Mesenchymal stem cell (in vitro differentiated cells and primary cell): ENCODE results near the gene MAP3K9.
A peak's percentile ranks its signal among the peaks of the same experiment; 100 is the strongest.

Experiments used
- DNase-seq: peaks from one replicate; pipeline ENCODE4 v3.0.0-alpha.2; 2013
- H2AFZ ChIP-seq: one replicate; pipeline ENCODE4 v1.6.1; 2013; ENCODE audit warnings: low read depth, mild to moderate bottlenecking, control low read depth, inconsistent platforms, low read length, moderate library complexity
- H2AK5ac ChIP-seq: 2 replicates; pipeline ENCODE4 v1.6.1; 2013; ENCODE audit warnings: low read length, moderate library complexity, mild to moderate bottlenecking, inconsistent platforms; ENCODE audit not compliant: severe bottlenecking
- H2BK120ac ChIP-seq: one replicate; pipeline ENCODE4 v1.6.1; 2013; ENCODE audit warnings: low read depth, mild to moderate bottlenecking, inconsistent platforms, low read length, moderate library complexity
- H2BK12ac ChIP-seq, 2 experiments: one replicate each; pipeline ENCODE4 v1.6.1; 2013; ENCODE audit warnings: inconsistent platforms in 2 of 2, low read length in 2 of 2, mild to moderate bottlenecking in 2 of 2, moderate library complexity in 2 of 2, control low read depth in 1 of 2
- H2BK15ac ChIP-seq: one replicate; pipeline ENCODE4 v1.6.1; 2013; ENCODE audit warnings: mild to moderate bottlenecking, low read depth, inconsistent platforms; ENCODE audit not compliant: poor library complexity, severe bottlenecking
- H2BK5ac ChIP-seq: 2 replicates; pipeline ENCODE4 v1.6.1; 2013; ENCODE audit warnings: low read depth, mild to moderate bottlenecking, low read length, control low read depth, inconsistent platforms; ENCODE audit not compliant: poor library complexity, severe bottlenecking
- H3K14ac ChIP-seq, 2 experiments: one replicate each; pipeline ENCODE4 v1.6.1; 2013; ENCODE audit warnings: inconsistent platforms in 2 of 2, low read length in 2 of 2, control low read depth in 1 of 2, mild to moderate bottlenecking in 1 of 2, moderate library complexity in 1 of 2
- H3K18ac ChIP-seq, 2 experiments: one replicate each; pipeline ENCODE4 v1.6.1; 2013; ENCODE audit warnings: inconsistent platforms in 2 of 2, low read length in 2 of 2, control low read depth in 1 of 2, low read depth in 1 of 2, mild to moderate bottlenecking in 1 of 2
- H3K23ac ChIP-seq, 2 experiments: one replicate each; pipeline ENCODE4 v1.6.1; 2013; ENCODE audit warnings: inconsistent platforms in 2 of 2, low read length in 2 of 2, mild to moderate bottlenecking in 2 of 2, moderate library complexity in 2 of 2, control low read depth in 1 of 2
- H3K27ac ChIP-seq: 2 replicates; pipeline ENCODE4 v1.5.1; 2013; ENCODE audit warnings: mild to moderate bottlenecking, moderate library complexity, low read length, control low read depth, inconsistent platforms; ENCODE audit not compliant: poor library complexity, severe bottlenecking
- H3K27me3 ChIP-seq, 2 experiments: 2 replicates each; pipeline versions ENCODE4 v1.6.1 to v1.7.0; 2013; ENCODE audit warnings: low read length in 2 of 2, mild to moderate bottlenecking in 2 of 2, moderate library complexity in 2 of 2, control low read depth in 1 of 2, inconsistent platforms in 1 of 2; ENCODE audit not compliant: control insufficient read depth in 1 of 2, insufficient read depth in 1 of 2
- H3K36me3 ChIP-seq, 2 experiments: 2 replicates each; pipeline versions ENCODE4 v1.6.1 to v1.7.0; 2013; ENCODE audit warnings: low read length in 2 of 2, control low read depth in 1 of 2, inconsistent platforms in 1 of 2, low read depth in 1 of 2, mild to moderate bottlenecking in 1 of 2; ENCODE audit not compliant: insufficient read depth in 2 of 2, control insufficient read depth in 1 of 2
- H3K4ac ChIP-seq, 2 experiments: one replicate each; pipeline ENCODE4 v1.6.1; 2013; ENCODE audit warnings: inconsistent platforms in 2 of 2, low read length in 2 of 2, mild to moderate bottlenecking in 2 of 2, moderate library complexity in 2 of 2, control low read depth in 1 of 2, low read depth in 1 of 2
- H3K4me1 ChIP-seq: 2 replicates; pipeline ENCODE4 v1.6.1; 2013; ENCODE audit warnings: low read depth, low read length, control low read depth; ENCODE audit not compliant: control insufficient read depth, insufficient read depth
- H3K4me2 ChIP-seq: 2 replicates; pipeline ENCODE4 v1.6.1; 2013; ENCODE audit warnings: low read length, mild to moderate bottlenecking, inconsistent platforms; ENCODE audit not compliant: poor library complexity, severe bottlenecking
- H3K4me3 ChIP-seq, 2 experiments: 2 replicates each; pipeline versions ENCODE4 v1.5.1 to v1.7.0; 2013; ENCODE audit warnings: low read length in 2 of 2, mild to moderate bottlenecking in 2 of 2, control low read depth in 1 of 2, low read depth in 1 of 2; ENCODE audit not compliant: insufficient read depth in 1 of 2
- H3K79me1 ChIP-seq: replicated peaks from 2 replicates; pipeline ENCODE4 v1.6.1; 2013; ENCODE audit warnings: mild to moderate bottlenecking, control low read depth, low read length, inconsistent platforms; ENCODE audit not compliant: poor library complexity, severe bottlenecking
- H3K9ac ChIP-seq: 2 replicates; pipeline ENCODE4 v1.7.0; 2013; ENCODE audit warnings: mild to moderate bottlenecking, low read length, moderate library complexity
- H3K9me3 ChIP-seq: 2 replicates; pipeline ENCODE4 v1.7.0; 2013; ENCODE audit warnings: mild to moderate bottlenecking, low read length; ENCODE audit not compliant: control insufficient read depth
- H4K8ac ChIP-seq: one replicate; pipeline ENCODE4 v1.6.1; 2013; ENCODE audit warnings: inconsistent platforms, mild to moderate bottlenecking, low read length, moderate library complexity
- H4K91ac ChIP-seq: one replicate; pipeline ENCODE4 v1.6.1; 2013; ENCODE audit warnings: mild to moderate bottlenecking, low read length, inconsistent platforms
- WGBS: methylation state at CpG from one replicate; pipeline ENCODE4 v1.1.7; 2013; ENCODE audit warnings: mixed read lengths; 5-methylcytosine and 5-hydroxymethylcytosine counted together

The MAP3K9 gene

GRCh38 chr14:70804556-70805162, 4.7 kb downstream of the MAP3K9 start:
- H3K36me3 ChIP-seq, result peaks cover 0 to 7% of the 10 kb centered on the region in 2 experiments
- no peak overlapping the region for H2BK120ac ChIP-seq
- H2BK15ac ChIP-seq, result no peak overlapping the region
- H3K23ac ChIP-seq, result no peak overlapping the region
- no peak overlapping the region for H3K27ac ChIP-seq
- H3K27me3 ChIP-seq, result peaks cover 0 to 69% of the 10 kb centered on the region in 2 experiments
- no peaks in the 10 kb centered on the region for H3K9me3 ChIP-seq
- H2AFZ ChIP-seq, result no peak overlapping the region
- no peak overlapping the region for H3K14ac ChIP-seq
- no CpG with 5 or more reads among the region's 1 CpG for WGBS
- no peak overlapping the region for H3K18ac ChIP-seq
- peaks cover 38% of the 10 kb centered on the region for H3K79me1 ChIP-seq
- H2AK5ac ChIP-seq, result no peak overlapping the region
- H3K4ac ChIP-seq, result no peak overlapping the region
- no peak overlapping the region for H4K8ac ChIP-seq
- peak; percentile 26 for DNase-seq
- no peak overlapping the region for H2BK5ac ChIP-seq
- no peak overlapping the region for H4K91ac ChIP-seq
- H2BK12ac ChIP-seq, result no peak overlapping the region
- H3K4me3 ChIP-seq, result no peak overlapping the region
- peaks cover 2% of the 10 kb centered on the region for H3K4me1 ChIP-seq
- no peak overlapping the region for H3K4me2 ChIP-seq
- H3K9ac ChIP-seq, result no peak overlapping the region

GRCh38 chr14:70803321-70804310, 5.7 kb downstream of the MAP3K9 start:
- Histone ChIP-seq H4K91ac (no peak overlapping the region), H2BK120ac (no peak overlapping the region), H3K4me2 (no peak overlapping the region), H3K36me3 (peaks cover 0 to 10% of the 10 kb centered on the region in 2 experiments), H3K18ac (no peak overlapping the region), H3K79me1 (peaks cover 40% of the 10 kb centered on the region), H3K4me1 (peaks cover 2% of the 10 kb centered on the region), H3K14ac (no peak overlapping the region), H2AFZ (no peak overlapping the region), H3K27ac (no peak overlapping the region), H3K9me3 (no peaks in the 10 kb centered on the region), H3K4me3 (no peak overlapping the region), H3K23ac (no peak overlapping the region), H3K27me3 (peaks cover 0 to 65% of the 10 kb centered on the region in 2 experiments), H2AK5ac (no peak overlapping the region), H2BK15ac (no peak overlapping the region), H2BK5ac (no peak overlapping the region), H3K9ac (no peak overlapping the region), H4K8ac (no peak overlapping the region), H2BK12ac (no peak overlapping the region), H3K4ac (no peak overlapping the region)
- WGBS, result 100% methylated on average over 3 of the region's 3 CpGs
- no peak for DNase-seq

- H3K27ac ChIP-seq, result no peak overlapping the region
- H4K8ac ChIP-seq, result no peak overlapping the region
- no peak overlapping the region for H3K4ac ChIP-seq
- H3K79me1 ChIP-seq, result peaks cover 38% of the 10 kb centered on the region
- H2AK5ac ChIP-seq, result no peak overlapping the region
- H2BK5ac ChIP-seq, result no peak overlapping the region
- H3K27me3 ChIP-seq, result peaks cover 0 to 55% of the 10 kb centered on the region in 2 experiments
- no peak overlapping the region for H2BK15ac ChIP-seq
- no peak overlapping the region for H3K9ac ChIP-seq
- H3K4me1 ChIP-seq, result no peaks in the 10 kb centered on the region
- H4K91ac ChIP-seq, result no peak overlapping the region
- H3K4me2 ChIP-seq, result no peak overlapping the region
- no peak overlapping the region for H3K14ac ChIP-seq
- no peak overlapping the region for H2AFZ ChIP-seq
- no peak overlapping the region for H3K4me3 ChIP-seq
- no peak overlapping the region for H3K23ac ChIP-seq
- H2BK12ac ChIP-seq, result no peak overlapping the region
- no peaks in the 10 kb centered on the region for H3K9me3 ChIP-seq
- H2BK120ac ChIP-seq, result no peak overlapping the region
- WGBS, result 75% methylated on average over 1 of the region's 1 CpG
- no peak overlapping the region for H3K18ac ChIP-seq
- peaks cover 0 to 10% of the 10 kb centered on the region in 2 experiments for H3K36me3 ChIP-seq
- DNase-seq, result no peak
Measured at GRCh38 chr14:70802379-70802778, 6.9 kb downstream of the MAP3K9 start.

- H4K8ac ChIP-seq, result no peak overlapping the region
- H3K9me3 ChIP-seq, result no peaks in the 10 kb centered on the region
- no peak for DNase-seq
- no peak overlapping the region for H2BK5ac ChIP-seq
- H3K23ac ChIP-seq, result no peak overlapping the region
- H2BK15ac ChIP-seq, result no peak overlapping the region
- peaks cover 38% of the 10 kb centered on the region for H3K79me1 ChIP-seq
- no peak overlapping the region for H3K18ac ChIP-seq
- no peak overlapping the region for H3K4me3 ChIP-seq
- no peak overlapping the region for H2BK12ac ChIP-seq
- no peak overlapping the region for H2AK5ac ChIP-seq
- no peak overlapping the region for H3K14ac ChIP-seq
- H3K36me3 ChIP-seq, result peaks cover 0 to 10% of the 10 kb centered on the region in 2 experiments
- H4K91ac ChIP-seq, result no peak overlapping the region
- H3K4me1 ChIP-seq, result no peaks in the 10 kb centered on the region
- no peak overlapping the region for H2AFZ ChIP-seq
- no peak overlapping the region for H2BK120ac ChIP-seq
- H3K4me2 ChIP-seq, result no peak overlapping the region
- H3K4ac ChIP-seq, result no peak overlapping the region
- peaks cover 0 to 49% of the 10 kb centered on the region in 2 experiments for H3K27me3 ChIP-seq
- no peak overlapping the region for H3K9ac ChIP-seq
- 71% methylated on average over 5 of the region's 5 CpGs for WGBS
- no peak overlapping the region for H3K27ac ChIP-seq
Measured at GRCh38 chr14:70801836-70802235, 7.5 kb downstream of the MAP3K9 start.
